Heart left ventricle (tissue), 13 donors: ENCODE results near the gene GCG.
A peak's percentile ranks its signal among the peaks of the same experiment; 100 is the strongest.

Experiments used
- POLR2A ChIP-seq, 2 donors: fragments of 450-650 bp; IDR thresholded peaks; one replicate each; pipeline ENCODE4 v1.6.1; 2017; ENCODE audit warnings: antibody characterized with exemption in 2 of 2, mild to moderate bottlenecking in 2 of 2, moderate library complexity in 2 of 2
- TF ChIP-seq, protein P1 (sequence below), 12 donors: fragments of 200-600 bp; sonication (generic) in 4 of 12; IDR thresholded peaks; one replicate each; pipeline versions ENCODE4 v1.5.0 to v1.8.0; 2018 to 2022; ENCODE audit warnings: antibody characterized with exemption in 12 of 12, mild to moderate bottlenecking in 5 of 12
- donor health status: ischemic (EF 13 %, LVEDD 7.1; RV severe dilation, severe dysfunction).
- donor health status: DM: no; HTN: yes; CAD: no.
- donor health status: DM: no; HTN: no; CAD: no.
- donor health status: ischemic (EF 25% LVEDD 6.9; RV normal size, moderate dysfunction).
- donor health status: ischemic (EF 25% LVEDD 5.7; RV mildly dilated, moderate dysfunction).
- donor health status: ischemic (EF 35%, LVEDD 5.7; RV mildly dilated, moderate dysfunction).
- donor health status: nonischemic (EF 11% LVEDD 7.7; RV severe dilation, severe dysfunction).
- donor health status: DM: yes; HTN: yes; CAD: no.
- donor health status: PGD.
- donor health status: ischemic (EF 29% LVEDD 5.4; RV normal size, mild dysfunction).
- donor health status: nonischemic (EF 23%, LVEDD 6.1; RV moderate dilation, normal function).

- TF ChIP-seq, protein P1, sequence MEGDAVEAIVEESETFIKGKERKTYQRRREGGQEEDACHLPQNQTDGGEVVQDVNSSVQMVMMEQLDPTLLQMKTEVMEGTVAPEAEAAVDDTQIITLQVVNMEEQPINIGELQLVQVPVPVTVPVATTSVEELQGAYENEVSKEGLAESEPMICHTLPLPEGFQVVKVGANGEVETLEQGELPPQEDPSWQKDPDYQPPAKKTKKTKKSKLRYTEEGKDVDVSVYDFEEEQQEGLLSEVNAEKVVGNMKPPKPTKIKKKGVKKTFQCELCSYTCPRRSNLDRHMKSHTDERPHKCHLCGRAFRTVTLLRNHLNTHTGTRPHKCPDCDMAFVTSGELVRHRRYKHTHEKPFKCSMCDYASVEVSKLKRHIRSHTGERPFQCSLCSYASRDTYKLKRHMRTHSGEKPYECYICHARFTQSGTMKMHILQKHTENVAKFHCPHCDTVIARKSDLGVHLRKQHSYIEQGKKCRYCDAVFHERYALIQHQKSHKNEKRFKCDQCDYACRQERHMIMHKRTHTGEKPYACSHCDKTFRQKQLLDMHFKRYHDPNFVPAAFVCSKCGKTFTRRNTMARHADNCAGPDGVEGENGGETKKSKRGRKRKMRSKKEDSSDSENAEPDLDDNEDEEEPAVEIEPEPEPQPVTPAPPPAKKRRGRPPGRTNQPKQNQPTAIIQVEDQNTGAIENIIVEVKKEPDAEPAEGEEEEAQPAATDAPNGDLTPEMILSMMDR (IDR thresholded peaks at IDR 0.05) = peak in 10 of 12 donors; percentile 25 to 57 (median 43)
- TF ChIP-seq POLR2A (IDR thresholded peaks at IDR 0.05) = no peak
Measured at GRCh38 chr2:162153608-162154224, 1.7 kb upstream of the GCG start.
